ACC112 (cell line): ENCODE measurements around the gene SMKR1.
"Not testable (repeated sequence)": the region's sequence is repeated elsewhere in the genome, so short reads cannot be mapped to it uniquely, and the experiment has no call there.

Experiments used
- H2AFZ ChIP-seq: fragments of 200-600 bp; sonication (generic); one replicate; pipeline ENCODE4 v1.6.0; 2017; ENCODE audit warnings: antibody characterized with exemption, low read length; ENCODE audit not compliant: unreplicated experiment
- H3K27ac ChIP-seq: fragments of 200-600 bp; sonication (generic); 2 replicates; pipeline ENCODE4 v1.5.1; 2014; ENCODE audit warnings: low read depth, mild to moderate bottlenecking, antibody characterized with exemption, low read length, moderate library complexity
- H3K27me3 ChIP-seq: fragments of 200-600 bp; sonication (generic); 2 replicates; pipeline ENCODE4 v1.6.1; 2014; ENCODE audit warnings: mild to moderate bottlenecking, antibody characterized with exemption, low read length, moderate library complexity, mixed read lengths; ENCODE audit not compliant: insufficient read depth
- H3K36me3 ChIP-seq: fragments of 200-600 bp; sonication (generic); 2 replicates; pipeline ENCODE4 v1.6.1; 2016; ENCODE audit warnings: mild to moderate bottlenecking, antibody characterized with exemption, low read length, moderate library complexity, mixed read lengths; ENCODE audit not compliant: insufficient read depth
- H3K4me1 ChIP-seq: fragments of 200-600 bp; sonication (generic); one replicate; pipeline ENCODE4 v1.6.1; 2016; ENCODE audit warnings: low read length, mixed read lengths; ENCODE audit not compliant: insufficient read depth, unreplicated experiment, control insufficient read depth
- H3K4me3 ChIP-seq: fragments of 200-600 bp; sonication (generic); 2 replicates; pipeline ENCODE4 v1.5.1; 2014; ENCODE audit warnings: mild to moderate bottlenecking, low read depth, low read length
- H3K79me2 ChIP-seq: fragments of 200-600 bp; sonication (generic); one replicate; pipeline ENCODE4 v1.6.0; 2016; ENCODE audit warnings: low read length; ENCODE audit not compliant: control insufficient read depth, unreplicated experiment, insufficient read depth

SMKR1 gene

DNA sequence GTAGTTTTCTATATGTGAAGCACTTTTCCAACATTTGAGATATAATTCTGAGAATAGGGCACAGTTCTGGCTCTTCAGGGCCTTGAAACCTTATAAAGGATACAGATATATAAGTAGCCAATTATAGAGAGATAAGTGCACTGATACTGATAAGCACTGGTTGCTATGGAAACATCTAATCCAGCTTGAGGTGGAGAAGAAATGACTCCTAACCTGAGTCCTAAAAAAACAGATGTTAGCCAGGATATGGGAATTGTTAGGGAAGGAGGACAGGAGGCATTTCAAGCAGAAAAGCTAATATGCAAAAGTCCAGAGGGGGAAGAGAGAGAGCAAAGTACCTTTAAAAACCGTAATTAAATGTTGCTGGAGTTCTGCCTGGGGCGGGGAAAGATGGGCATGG, 37.3 kb upstream of the SMKR1 start:
- peaks cover 26% of the 10 kb centered on the region for H3K36me3 ChIP-seq
- H3K27me3 ChIP-seq = no peaks in the 10 kb centered on the region
- peaks cover 4% of the 10 kb centered on the region for H3K4me1 ChIP-seq
- no peak overlapping the region for H3K4me3 ChIP-seq
- H2AFZ ChIP-seq = no peak overlapping the region
- no peaks in the 10 kb centered on the region for H3K79me2 ChIP-seq
- H3K27ac ChIP-seq = no peak overlapping the region

DNA sequence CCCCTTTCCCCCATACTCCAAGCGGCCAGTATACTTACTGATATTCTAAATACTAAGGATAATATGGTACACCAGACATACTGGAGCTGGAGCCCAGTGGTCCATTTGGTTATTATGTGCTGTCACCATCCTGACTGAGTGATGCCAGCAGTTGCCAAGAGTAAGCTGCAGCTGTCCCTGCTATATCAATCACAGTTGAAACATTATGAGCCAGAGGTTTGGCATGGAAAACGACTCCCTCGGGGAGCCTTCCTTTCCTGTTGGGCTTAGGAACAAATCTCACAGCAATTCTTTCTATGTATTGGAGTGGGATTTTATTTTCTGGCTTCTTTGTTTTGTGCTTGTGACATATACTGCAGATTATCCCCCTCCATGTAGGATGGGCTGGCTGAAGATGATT, 35.5 kb upstream of the SMKR1 start:
- Histone ChIP-seq H3K4me3 (no peak overlapping the region), H3K4me1 (peaks cover 4% of the 10 kb centered on the region), H3K27me3 (no peaks in the 10 kb centered on the region), H3K79me2 (no peaks in the 10 kb centered on the region), H3K27ac (no peak overlapping the region), H2AFZ (no peak overlapping the region), H3K36me3 (peaks cover 22% of the 10 kb centered on the region; the same call in 1 of the 2 replicates)

DNA sequence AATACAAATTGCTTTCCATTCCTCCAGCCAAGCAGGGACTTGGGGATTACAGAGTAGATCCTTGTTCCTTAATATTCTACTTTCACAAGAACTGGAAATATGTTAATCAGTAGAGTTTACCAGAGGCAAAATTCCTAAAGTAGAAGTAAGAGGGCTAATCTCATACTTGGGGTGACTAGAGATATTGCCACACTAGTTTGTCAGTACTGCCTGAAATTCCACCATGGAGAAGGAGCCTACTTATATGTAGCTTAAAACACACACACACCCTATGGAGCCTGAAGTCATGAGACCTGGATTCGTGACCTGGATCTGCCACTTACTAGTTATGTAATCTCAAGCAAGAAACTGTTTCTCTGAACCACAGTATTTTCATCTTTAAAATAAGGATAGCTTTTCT, 34.2 kb upstream of the SMKR1 start:
- no peaks in the 10 kb centered on the region for H3K79me2 ChIP-seq
- H3K27ac ChIP-seq = no peak overlapping the region
- H2AFZ ChIP-seq = no peak overlapping the region
- no peaks in the 10 kb centered on the region for H3K27me3 ChIP-seq
- H3K4me3 ChIP-seq = no peak overlapping the region
- peaks cover 14% of the 10 kb centered on the region; the same call in 1 of the 2 replicates for H3K36me3 ChIP-seq
- peaks cover 4% of the 10 kb centered on the region for H3K4me1 ChIP-seq

DNA sequence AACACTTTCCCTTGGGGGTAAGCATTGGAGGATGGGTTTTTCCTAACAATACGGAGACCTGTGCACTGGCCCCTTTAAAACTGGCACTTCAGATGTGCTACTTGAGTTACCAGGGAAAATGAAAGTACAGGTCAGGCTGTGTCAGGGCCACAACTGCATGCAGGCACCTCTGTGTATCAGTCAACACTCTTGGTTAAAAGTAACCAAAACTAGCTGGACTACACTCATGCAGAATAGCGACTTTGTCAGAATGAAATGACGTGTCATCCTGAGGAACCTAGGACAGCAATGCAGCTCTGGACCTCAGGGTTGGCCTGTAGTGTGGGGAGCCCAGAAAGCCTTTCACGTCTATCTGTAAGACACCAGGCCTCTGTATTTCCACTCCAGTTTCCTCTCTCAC, 33.8 kb upstream of the SMKR1 start:
- H3K4me3 ChIP-seq = no peak overlapping the region
- no peak overlapping the region for H3K27ac ChIP-seq
- peaks cover 13% of the 10 kb centered on the region; the same call in 1 of the 2 replicates for H3K36me3 ChIP-seq
- H2AFZ ChIP-seq = no peak overlapping the region
- H3K79me2 ChIP-seq = no peaks in the 10 kb centered on the region
- H3K27me3 ChIP-seq = no peaks in the 10 kb centered on the region
- peaks cover 4% of the 10 kb centered on the region for H3K4me1 ChIP-seq

DNA sequence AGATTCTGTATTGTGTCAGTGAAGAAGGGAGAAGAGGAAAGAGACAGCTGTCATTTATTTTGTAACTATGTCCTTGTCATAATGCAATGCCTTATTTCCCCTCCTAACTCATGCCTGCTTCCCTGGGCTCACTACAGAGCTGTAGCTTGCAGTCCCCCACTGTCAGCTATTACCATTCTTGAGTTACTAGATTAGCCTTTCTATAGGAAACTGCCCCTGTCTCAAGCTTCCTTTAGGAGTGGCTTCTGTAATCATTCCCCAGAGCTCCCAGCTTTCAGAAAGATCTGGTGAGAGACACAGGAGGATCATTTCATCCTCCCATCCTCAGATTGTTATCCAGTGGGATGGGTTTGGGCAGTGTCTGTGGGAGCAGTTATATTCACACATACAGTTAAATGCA, 32.4 kb upstream of the SMKR1 start:
- no peaks in the 10 kb centered on the region for H3K27me3 ChIP-seq
- H3K4me1 ChIP-seq = peaks cover 4% of the 10 kb centered on the region
- H3K79me2 ChIP-seq = no peaks in the 10 kb centered on the region
- H3K36me3 ChIP-seq = peaks cover 17% of the 10 kb centered on the region; the same call in 1 of the 2 replicates
- no peak overlapping the region for H2AFZ ChIP-seq
- no peak overlapping the region for H3K4me3 ChIP-seq
- no peak overlapping the region for H3K27ac ChIP-seq

DNA sequence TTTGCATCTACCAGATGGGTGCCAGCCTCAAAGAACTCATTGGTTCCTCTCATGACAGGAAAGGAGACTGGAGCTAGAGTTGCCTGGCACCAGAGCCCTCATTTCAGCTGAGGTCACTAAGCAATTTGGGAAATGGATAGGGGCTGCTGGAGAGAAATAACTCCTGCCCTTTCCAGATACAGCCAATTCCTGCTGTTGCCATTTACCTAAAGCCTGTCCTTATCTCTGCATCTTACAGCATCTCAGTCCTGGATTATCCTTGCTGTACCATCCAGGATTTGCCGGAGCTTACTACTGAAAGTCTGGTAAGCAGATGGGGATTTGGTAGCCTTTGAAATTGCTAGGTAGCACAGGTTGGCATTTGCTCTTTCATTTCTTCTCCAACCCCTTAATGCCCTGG, 31.9 kb upstream of the SMKR1 start:
- Histone ChIP-seq H3K79me2 (no peaks in the 10 kb centered on the region), H3K4me3 (no peak overlapping the region), H3K27ac (no peak overlapping the region), H3K27me3 (no peaks in the 10 kb centered on the region), H2AFZ (no peak overlapping the region), H3K4me1 (peaks cover 4% of the 10 kb centered on the region), H3K36me3 (peaks cover 18% of the 10 kb centered on the region; the same call in 1 of the 2 replicates)

DNA sequence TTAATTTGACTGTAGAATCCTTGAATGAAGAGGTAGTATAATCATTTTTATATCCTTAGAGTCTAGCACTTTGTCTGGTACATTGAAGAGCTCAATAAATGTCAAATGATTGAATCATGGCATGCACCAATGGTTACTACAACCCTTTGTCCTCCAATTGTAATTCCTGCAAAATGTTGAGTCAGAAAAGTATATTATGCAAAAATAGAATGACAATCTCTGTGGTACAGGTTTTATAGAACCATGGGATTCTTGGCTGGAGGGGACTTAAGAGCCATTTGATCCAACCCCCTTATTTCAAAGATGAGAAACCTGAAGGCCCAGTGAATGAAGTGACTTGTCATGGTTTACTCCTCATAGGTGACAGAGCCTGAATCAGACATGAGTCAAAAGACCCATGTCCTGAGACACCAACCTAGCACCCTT, 30.9 kb upstream of the SMKR1 start:
- H3K27ac ChIP-seq = no peak overlapping the region
- no peaks in the 10 kb centered on the region for H3K27me3 ChIP-seq
- peaks cover 4% of the 10 kb centered on the region for H3K4me1 ChIP-seq
- no peak overlapping the region for H3K4me3 ChIP-seq
- no peak overlapping the region for H2AFZ ChIP-seq
- H3K79me2 ChIP-seq = no peaks in the 10 kb centered on the region
- H3K36me3 ChIP-seq = peaks cover 14% of the 10 kb centered on the region; the same call in 1 of the 2 replicates

DNA sequence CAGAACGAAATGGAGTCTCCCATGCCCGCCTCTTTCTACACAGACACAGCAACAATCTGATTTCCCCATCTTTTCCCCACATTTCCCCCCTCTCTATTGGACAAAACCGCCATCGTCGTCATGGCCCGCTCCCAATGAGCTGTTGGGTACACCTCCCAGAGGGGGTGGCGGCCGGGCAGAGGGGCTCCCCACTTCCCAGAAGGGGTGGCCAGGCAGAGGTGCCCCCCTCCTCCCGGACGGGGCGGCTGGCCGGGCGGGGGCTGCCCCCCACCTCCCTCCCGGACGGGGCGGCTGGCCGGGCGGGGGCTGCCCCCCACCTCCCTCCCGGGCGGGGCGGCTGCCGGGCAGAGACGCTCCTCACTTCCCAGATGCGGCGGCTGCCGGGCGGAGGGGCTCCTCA, 26.4 kb upstream of the SMKR1 start:
- H3K27ac ChIP-seq, H3K79me2 ChIP-seq, H3K27me3 ChIP-seq, H3K4me3 ChIP-seq, H3K4me1 ChIP-seq, H2AFZ ChIP-seq: not testable (repeated sequence)
- H3K36me3 ChIP-seq = peaks cover 17% of the 10 kb centered on the region; the same call in 1 of the 2 replicates

DNA sequence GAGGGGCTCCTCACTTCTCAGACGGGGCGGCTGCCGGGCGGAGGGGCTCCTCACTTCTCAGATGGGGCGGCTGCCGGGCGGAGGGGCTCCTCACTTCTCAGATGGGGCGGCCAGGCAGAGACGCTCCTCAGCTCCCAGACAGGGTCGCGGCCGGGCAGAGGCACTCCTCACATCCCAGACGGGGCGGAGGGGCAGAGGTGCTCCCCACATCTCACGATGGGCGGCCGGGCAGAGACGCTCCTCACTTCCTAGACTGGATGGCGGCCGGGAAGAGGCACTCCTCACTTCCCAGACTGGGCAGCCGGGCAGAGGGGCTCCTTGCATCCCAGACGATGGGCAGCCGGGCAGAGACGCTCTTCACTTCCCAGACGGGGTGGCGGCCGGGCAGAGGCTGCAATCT, 25.9 kb upstream of the SMKR1 start:
- H3K27ac ChIP-seq, H2AFZ ChIP-seq, H3K4me3 ChIP-seq, H3K27me3 ChIP-seq, H3K79me2 ChIP-seq, H3K4me1 ChIP-seq: not testable (repeated sequence)
- H3K36me3 ChIP-seq = peaks cover 18% of the 10 kb centered on the region; the same call in 1 of the 2 replicates

DNA sequence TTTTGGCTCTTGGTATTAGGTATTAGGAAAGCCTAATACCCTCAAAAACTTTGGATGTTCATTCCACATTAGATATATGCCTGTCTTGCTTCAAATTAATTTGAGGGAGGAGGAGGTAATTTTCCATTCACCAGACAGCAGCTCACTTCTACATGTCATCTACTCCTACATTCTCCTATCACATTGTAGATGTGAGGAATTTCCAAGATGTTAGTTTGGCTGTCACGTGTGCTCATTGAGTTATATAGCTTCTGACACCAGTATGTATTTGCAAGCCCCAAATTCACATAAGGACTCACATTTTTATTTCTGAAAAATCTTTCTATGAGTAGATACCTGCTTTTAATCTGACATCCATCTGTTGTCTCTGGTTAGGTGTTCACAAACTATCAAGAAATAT, 22.5 kb upstream of the SMKR1 start:
- H3K27ac ChIP-seq = no peak overlapping the region
- H3K4me1 ChIP-seq = no peaks in the 10 kb centered on the region
- H2AFZ ChIP-seq = no peak overlapping the region
- H3K27me3 ChIP-seq = no peaks in the 10 kb centered on the region
- no peaks in the 10 kb centered on the region for H3K79me2 ChIP-seq
- no peak overlapping the region for H3K4me3 ChIP-seq
- H3K36me3 ChIP-seq = peaks cover 15% of the 10 kb centered on the region; the same call in 1 of the 2 replicates

DNA sequence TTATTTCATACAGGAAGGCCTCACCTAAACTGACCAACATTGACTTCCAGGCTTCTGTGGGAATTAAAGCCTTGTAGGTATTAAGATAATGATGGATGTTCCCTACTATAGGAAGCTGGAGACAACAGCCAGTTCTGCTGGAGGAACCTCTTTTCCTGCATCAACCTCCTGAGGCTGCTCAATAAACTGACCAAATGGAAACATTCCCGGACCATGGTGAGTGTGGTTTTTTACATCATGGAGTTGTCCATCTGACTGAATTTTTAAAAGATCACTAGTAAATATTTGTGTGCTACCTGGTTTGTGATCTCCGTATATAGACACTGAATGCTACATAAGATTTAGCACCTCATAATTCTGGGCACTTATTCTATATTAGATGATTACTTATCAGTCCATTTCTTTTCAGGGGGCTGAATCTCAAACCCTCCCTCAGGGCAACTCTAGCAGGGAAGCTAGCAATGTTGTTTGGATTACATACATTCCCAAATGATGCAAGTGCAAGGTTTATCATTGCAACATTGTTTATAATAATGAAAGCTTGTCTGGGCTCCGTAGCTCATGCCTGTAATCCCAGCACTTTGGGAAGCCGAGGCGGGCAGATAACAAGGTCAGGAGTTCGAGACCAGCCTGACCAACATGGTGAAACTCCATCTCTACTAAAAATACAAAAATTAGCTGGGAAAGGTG, 21.5 kb upstream of the SMKR1 start:
- no peak overlapping the region for H3K4me3 ChIP-seq
- peaks cover 18% of the 10 kb centered on the region; the same call in 1 of the 2 replicates for H3K36me3 ChIP-seq
- H3K27ac ChIP-seq = no peak overlapping the region
- no peaks in the 10 kb centered on the region for H3K4me1 ChIP-seq
- no peak overlapping the region for H2AFZ ChIP-seq
- H3K79me2 ChIP-seq = no peaks in the 10 kb centered on the region
- H3K27me3 ChIP-seq = no peaks in the 10 kb centered on the region
